Measurements from ENCODE around the gene STRADB.
"Not testable (repeated sequence)": the region's sequence is repeated elsewhere in the genome, so short reads cannot be mapped to it uniquely, and the experiment has no call there.

STRADB gene

DNA sequence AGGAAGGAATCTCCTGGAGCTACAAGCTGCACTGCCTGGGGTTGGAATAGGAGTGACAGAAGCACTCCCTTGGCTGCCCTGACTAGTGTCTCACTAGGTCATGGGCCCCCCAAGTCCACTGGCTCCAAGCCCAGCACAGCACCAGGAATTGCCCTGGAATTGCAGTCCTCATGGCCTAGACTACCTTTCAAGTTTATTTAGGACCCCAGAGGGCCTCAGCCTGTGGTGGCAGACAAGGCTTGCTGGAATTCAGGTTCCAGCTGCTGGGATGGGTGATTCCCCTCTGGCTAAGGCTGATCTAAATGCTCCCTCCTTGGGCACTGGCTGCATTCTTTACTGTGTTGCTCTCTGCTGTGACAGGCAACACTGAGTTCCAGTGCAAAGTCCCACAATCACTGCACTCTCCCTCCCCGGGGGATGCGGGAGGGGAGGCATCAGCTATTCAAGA is 14.0 kb downstream of the STRADB start:
- H3K9me3 Mint-ChIP-seq, result no peaks in the 10 kb centered on the region
- no peak overlapping the region for H3K4me3 Mint-ChIP-seq
- H3K27ac Mint-ChIP-seq, result no peak overlapping the region
- intact Hi-C loops (cut with micrococcal nuclease), result no loop called here
- H3K27me3 Mint-ChIP-seq, result no peaks in the 10 kb centered on the region
- peaks cover 67% of the 10 kb centered on the region for H3K36me3 Mint-ChIP-seq (ENCODE audit: low read depth)
- H3K4me1 Mint-ChIP-seq (ENCODE audit: low read depth), result peaks cover 9% of the 10 kb centered on the region

GRCh38 chr2:201466050-201466675 is 14.6 kb downstream of the STRADB start:
- Mint-ChIP-seq H3K4me1 (ENCODE audit: low read depth) (peaks cover 9% of the 10 kb centered on the region), H3K36me3 (ENCODE audit: low read depth) (peaks cover 69% of the 10 kb centered on the region), H3K27ac (no peak overlapping the region), H3K4me3 (no peak overlapping the region), H3K9me3 (no peaks in the 10 kb centered on the region), H3K27me3 (no peaks in the 10 kb centered on the region)
- intact Hi-C loops (cut with micrococcal nuclease), result no loop called here

GRCh38 chr2:201467666-201468065 is 16.1 kb downstream of the STRADB start:
- Mint-ChIP-seq H3K4me1 (ENCODE audit: low read depth) (peaks cover 9% of the 10 kb centered on the region), H3K36me3 (ENCODE audit: low read depth) (peaks cover 65% of the 10 kb centered on the region), H3K27me3 (no peaks in the 10 kb centered on the region), H3K27ac (no peak overlapping the region), H3K4me3 (no peak overlapping the region), H3K9me3 (no peaks in the 10 kb centered on the region)
- intact Hi-C loops (cut with micrococcal nuclease), result no loop called here

DNA sequence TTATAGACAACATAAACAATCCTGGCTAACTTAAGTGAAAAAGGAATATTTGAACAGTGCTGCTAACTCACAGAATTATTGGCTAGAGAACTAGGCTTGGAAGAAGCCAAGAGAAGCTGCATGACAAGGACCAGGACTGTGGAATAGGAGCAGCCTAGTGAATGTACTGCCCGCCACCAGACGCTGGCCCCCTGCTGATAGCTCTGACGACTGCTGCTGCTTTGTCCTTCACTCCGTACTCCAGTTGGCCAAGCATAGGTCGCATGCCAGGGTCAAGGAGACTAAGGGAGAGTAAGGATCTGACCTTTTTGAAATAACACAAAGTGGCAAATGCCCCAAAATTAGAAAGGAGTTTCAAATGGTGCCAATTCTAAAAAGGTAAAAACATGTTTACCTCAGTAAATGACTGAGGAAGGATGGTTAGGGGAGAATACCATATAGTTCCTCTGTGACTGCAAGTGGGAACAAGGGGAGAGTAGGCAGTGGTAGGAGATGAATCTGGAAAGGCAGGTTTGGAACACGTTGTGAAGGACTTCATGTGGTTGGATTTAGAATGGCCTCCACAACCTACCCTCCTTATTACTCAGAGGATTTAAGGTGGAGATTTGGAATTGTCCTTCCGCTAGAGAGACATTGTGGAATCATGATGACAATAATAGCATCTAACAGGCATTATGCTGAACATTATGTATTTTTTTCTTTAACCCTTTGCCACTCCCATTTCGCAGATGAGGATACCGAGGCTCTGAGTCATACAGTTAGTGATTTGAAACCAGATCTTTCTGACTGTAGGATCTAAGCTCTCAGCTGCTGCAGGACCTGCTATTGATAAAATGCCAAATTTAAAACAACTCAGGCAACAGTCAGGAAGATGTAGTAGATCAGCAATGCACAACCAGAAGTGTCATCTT is 19.5 kb downstream of the STRADB start:
- Mint-ChIP-seq H3K9me3 (no peaks in the 10 kb centered on the region), H3K4me3 (no peak overlapping the region), H3K36me3 (ENCODE audit: low read depth) (peaks cover 80% of the 10 kb centered on the region), H3K27ac (no peak overlapping the region), H3K27me3 (no peaks in the 10 kb centered on the region), H3K4me1 (ENCODE audit: low read depth) (no peaks in the 10 kb centered on the region)
- intact Hi-C loops (cut with micrococcal nuclease), result no loop called here

- Mint-ChIP-seq H3K9me3 (no peaks in the 10 kb centered on the region), H3K4me3 (no peak overlapping the region), H3K27me3 (no peaks in the 10 kb centered on the region), H3K27ac (no peak overlapping the region), H3K4me1 (ENCODE audit: low read depth) (no peaks in the 10 kb centered on the region), H3K36me3 (ENCODE audit: low read depth) (peaks cover 82% of the 10 kb centered on the region)
- intact Hi-C loops (cut with micrococcal nuclease), result no loop called here
These were observed 20.3 kb downstream of the STRADB start for GRCh38 chr2:201471732-201472393.

DNA sequence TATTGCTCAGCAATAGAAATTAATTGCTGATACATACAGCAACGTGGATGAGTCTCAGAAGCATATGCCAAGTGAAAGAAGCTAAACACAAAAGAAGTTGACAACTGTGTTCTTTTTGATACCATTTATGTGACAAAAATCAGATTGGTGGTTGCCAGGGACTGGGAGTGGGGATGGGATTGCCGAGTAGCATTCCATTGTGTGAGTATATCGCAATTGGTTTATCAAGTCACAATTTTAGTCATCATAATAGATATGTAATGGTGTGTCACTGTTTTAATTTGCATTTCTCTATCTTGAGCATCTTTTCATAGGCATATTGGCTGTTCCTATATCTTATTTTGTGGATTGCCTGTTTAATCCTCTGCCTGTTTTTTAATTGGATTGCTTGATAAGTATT is 20.9 kb downstream of the STRADB start:
- intact Hi-C loops (cut with micrococcal nuclease), result no loop called here
- no peak overlapping the region for H3K4me3 Mint-ChIP-seq

DNA sequence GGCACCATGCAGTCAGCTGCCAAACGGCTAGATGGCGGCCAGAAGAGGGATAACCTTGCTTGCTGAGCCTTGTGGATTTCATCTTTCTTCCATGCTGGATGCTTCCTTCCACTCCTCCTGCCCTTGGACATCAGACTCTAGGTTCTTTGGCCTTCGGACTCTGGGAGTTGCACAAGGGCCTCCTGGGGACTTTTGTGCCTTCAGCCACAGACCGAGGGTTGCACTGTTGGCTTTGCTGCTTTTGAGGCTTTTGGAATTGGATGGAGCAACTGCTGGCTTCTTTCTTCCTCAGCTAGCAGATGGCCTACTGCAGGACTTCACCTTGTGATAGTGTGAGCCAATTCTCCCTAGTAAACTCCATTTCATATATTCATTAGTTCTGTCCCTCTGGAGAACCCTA is 31.0 kb downstream of the STRADB start:
- Mint-ChIP-seq H3K4me1 (ENCODE audit: low read depth) (no peaks in the 10 kb centered on the region), H3K27ac (no peak overlapping the region), H3K9me3 (no peaks in the 10 kb centered on the region), H3K4me3 (no peak overlapping the region), H3K36me3 (ENCODE audit: low read depth) (peaks cover 25% of the 10 kb centered on the region), H3K27me3 (no peaks in the 10 kb centered on the region)
- intact Hi-C loops (cut with micrococcal nuclease), result no loop called here

More for the DNA sequence above, 20.9 kb downstream of the STRADB start:
- Mint-ChIP-seq H3K27ac (no peak overlapping the region), H3K9me3 (no peaks in the 10 kb centered on the region), H3K4me1 (ENCODE audit: low read depth) (no peaks in the 10 kb centered on the region), H3K36me3 (ENCODE audit: low read depth) (peaks cover 82% of the 10 kb centered on the region), H3K27me3 (no peaks in the 10 kb centered on the region)

DNA sequence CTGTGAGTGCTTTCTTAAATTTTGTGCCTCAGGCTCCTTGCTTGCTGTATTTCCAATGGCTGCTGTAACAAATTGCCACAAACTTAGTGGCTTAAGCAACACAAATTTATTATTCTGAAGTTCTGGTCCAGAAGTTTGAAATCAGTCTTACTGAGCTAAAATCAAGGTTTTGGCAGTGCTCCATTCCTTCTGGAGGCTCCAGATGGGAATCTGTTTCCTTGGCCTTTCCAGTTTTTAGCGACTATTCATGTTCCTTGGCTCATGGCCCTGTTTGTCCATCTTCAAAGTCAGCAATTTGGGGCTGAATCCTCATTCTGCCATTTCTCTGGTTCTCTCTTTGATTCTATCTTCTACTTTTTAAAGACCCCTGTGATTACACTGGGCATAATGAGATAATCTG is 31.8 kb downstream of the STRADB start:
- Mint-ChIP-seq H3K27ac (no peak overlapping the region), H3K36me3 (ENCODE audit: low read depth) (peaks cover 18% of the 10 kb centered on the region), H3K4me1 (ENCODE audit: low read depth) (no peaks in the 10 kb centered on the region), H3K9me3 (no peaks in the 10 kb centered on the region), H3K4me3 (no peak overlapping the region), H3K27me3 (no peaks in the 10 kb centered on the region)
- intact Hi-C loops (cut with micrococcal nuclease), result no loop called here

DNA sequence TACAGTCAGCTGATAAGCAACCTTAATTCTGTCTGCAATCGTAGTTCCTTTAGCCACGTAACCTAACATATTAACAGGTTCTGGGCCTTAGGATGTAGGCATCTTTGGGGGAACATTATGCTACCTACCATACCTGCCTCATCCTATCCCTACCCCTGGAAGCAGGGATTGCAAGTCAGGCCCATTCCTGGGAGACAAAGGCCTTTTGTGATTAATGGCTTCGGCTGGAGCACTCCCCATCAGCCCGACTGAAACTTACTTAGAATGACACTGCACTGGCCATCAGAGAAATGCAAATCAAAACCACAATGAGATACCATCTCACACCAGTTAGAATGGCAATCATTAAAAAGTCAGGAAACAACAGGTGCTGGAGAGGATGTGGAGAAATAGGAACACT is 32.2 kb downstream of the STRADB start:
- H3K9me3 Mint-ChIP-seq; H3K4me3 Mint-ChIP-seq; intact Hi-C loops (cut with micrococcal nuclease); H3K27ac Mint-ChIP-seq; H3K27me3 Mint-ChIP-seq; H3K4me1 Mint-ChIP-seq (ENCODE audit: low read depth): not testable (repeated sequence)
- H3K36me3 Mint-ChIP-seq (ENCODE audit: low read depth), result peaks cover 14% of the 10 kb centered on the region

- Mint-ChIP-seq H3K27me3 (no peaks in the 10 kb centered on the region), H3K4me1 (ENCODE audit: low read depth) (no peaks in the 10 kb centered on the region), H3K9me3 (no peaks in the 10 kb centered on the region), H3K36me3 (ENCODE audit: low read depth) (peaks cover 12% of the 10 kb centered on the region), H3K27ac (no peak overlapping the region), H3K4me3 (no peak overlapping the region)
- intact Hi-C loops (cut with micrococcal nuclease), result no loop called here
These were observed 33.3 kb downstream of the STRADB start for GRCh38 chr2:201484805-201485204.

- Mint-ChIP-seq H3K27ac (no peak overlapping the region), H3K4me3 (no peak overlapping the region), H3K4me1 (ENCODE audit: low read depth) (no peaks in the 10 kb centered on the region), H3K27me3 (no peaks in the 10 kb centered on the region), H3K36me3 (ENCODE audit: low read depth) (no peaks in the 10 kb centered on the region), H3K9me3 (no peaks in the 10 kb centered on the region)
- intact Hi-C loops (cut with micrococcal nuclease), result no loop called here
These were observed 38.8 kb downstream of the STRADB start for GRCh38 chr2:201490291-201490690.

DNA sequence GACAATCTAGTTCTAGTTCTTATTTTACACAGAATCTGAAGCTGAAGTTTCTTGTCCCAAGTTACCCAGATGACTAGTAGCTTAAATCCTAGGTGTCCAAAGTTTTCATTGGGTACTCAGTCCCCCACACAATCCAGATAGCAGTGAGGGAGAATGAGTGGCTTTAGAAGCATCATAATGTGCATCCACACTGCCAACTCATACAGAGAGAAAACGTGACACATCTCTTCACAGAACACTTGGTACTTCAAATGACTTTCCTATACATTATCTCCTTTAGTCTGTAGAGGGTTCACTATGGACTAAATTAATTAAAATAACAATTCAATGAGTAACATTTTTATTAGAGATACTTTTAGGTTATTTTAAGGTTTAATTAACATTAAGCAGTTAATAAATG is 45.2 kb downstream of the STRADB start:
- H3K9me3 Mint-ChIP-seq, result no peaks in the 10 kb centered on the region
- H3K27me3 Mint-ChIP-seq, result no peaks in the 10 kb centered on the region
- no peak overlapping the region for H3K27ac Mint-ChIP-seq
- no peak overlapping the region for H3K4me3 Mint-ChIP-seq
- no peaks in the 10 kb centered on the region for H3K4me1 Mint-ChIP-seq (ENCODE audit: low read depth)
- no peaks in the 10 kb centered on the region for H3K36me3 Mint-ChIP-seq (ENCODE audit: low read depth)
- intact Hi-C loops (cut with micrococcal nuclease), result no loop called here

- intact Hi-C loops (cut with micrococcal nuclease), result no loop called here
- H3K4me3 Mint-ChIP-seq, result no peak overlapping the region
- no peak overlapping the region for H3K27ac Mint-ChIP-seq
- H3K27me3 Mint-ChIP-seq, result no peaks in the 10 kb centered on the region
- no peaks in the 10 kb centered on the region for H3K4me1 Mint-ChIP-seq (ENCODE audit: low read depth)
- no peaks in the 10 kb centered on the region for H3K36me3 Mint-ChIP-seq (ENCODE audit: low read depth)
- H3K9me3 Mint-ChIP-seq, result peaks cover 31% of the 10 kb centered on the region
These were observed 49.0 kb downstream of the STRADB start for GRCh38 chr2:201500534-201500933.

- Mint-ChIP-seq H3K4me3 (no peak overlapping the region), H3K27me3 (no peaks in the 10 kb centered on the region), H3K27ac (no peak overlapping the region), H3K36me3 (ENCODE audit: low read depth) (no peaks in the 10 kb centered on the region), H3K9me3 (peaks cover 40% of the 10 kb centered on the region), H3K4me1 (ENCODE audit: low read depth) (no peaks in the 10 kb centered on the region)
- intact Hi-C loops (cut with micrococcal nuclease), result no loop called here
These were observed 51.2 kb downstream of the STRADB start for GRCh38 chr2:201502713-201503112.

All from dendritic cell treated with granulocyte-macrophage colony-stimulating factor and Interleukin-4, amounts not matched to agents 40 ng/mL and 50 ng/mL, for 4 days (primary cell).